LNCaP clone FGC (cell line): ENCODE results near the gene HECTD4.

Experiments used
- DNase-seq: peaks from one replicate; pipeline ENCODE4 v3.0.0-alpha.2; 2011; ENCODE audit warnings: low read depth
- H3K4me3 ChIP-seq: 2 replicates; pipeline ENCODE4 v1.5.1; 2011; ENCODE audit warnings: mild to moderate bottlenecking, low read depth, low read length, control low read depth
- CTCF ChIP-seq: IDR thresholded peaks from 2 replicates; pipeline ENCODE4 v1.5.1; 2012; ENCODE audit warnings: mild to moderate bottlenecking; ENCODE audit not compliant: control insufficient read depth, insufficient read depth; ENCODE audit errors: extremely low read depth

Gene HECTD4

GRCh38 chr12:112216223-112216622, 166.0 kb downstream of the HECTD4 start:
- TF ChIP-seq CTCF, result no peak
- H3K4me3 ChIP-seq, result no peak overlapping the region
- no peak for DNase-seq

- TF ChIP-seq CTCF, result no peak
- no peak overlapping the region for H3K4me3 ChIP-seq
- no peak for DNase-seq
Observed at GRCh38 chr12:112214064-112214463, 168.2 kb downstream of the HECTD4 start.

- no peak for DNase-seq
- no peak overlapping the region for H3K4me3 ChIP-seq
- no peak for TF ChIP-seq CTCF
Observed at GRCh38 chr12:112208301-112208910, 173.8 kb downstream of the HECTD4 start.

GRCh38 chr12:112207397-112207924, 174.8 kb downstream of the HECTD4 start:
- TF ChIP-seq CTCF, result no peak
- no peak for DNase-seq
- H3K4me3 ChIP-seq, result no peak overlapping the region

GRCh38 chr12:112206944-112207343, 175.3 kb downstream of the HECTD4 start:
- TF ChIP-seq CTCF, result no peak
- no peak overlapping the region for H3K4me3 ChIP-seq
- no peak for DNase-seq

- no peak for TF ChIP-seq CTCF
- H3K4me3 ChIP-seq, result no peak overlapping the region
- no peak for DNase-seq
Observed at GRCh38 chr12:112199136-112199535, 183.1 kb downstream of the HECTD4 start.
